ENCODE data around the gene KRCC1.
"Not testable (repeated sequence)": the region's sequence is repeated elsewhere in the genome, so short reads cannot be mapped to it uniquely, and the experiment has no call there.

GRCh38 chr2:87981182-87981581, 74.4 kb downstream of the KRCC1 start:
- not testable (repeated sequence) for TF ChIP-seq CTCF, POLR2A, POLR2AphosphoS5 (IDR thresholded peaks at IDR 0.05)
